CD8-positive, alpha-beta memory T cell (primary cell): ENCODE measurements around the gene ERMP1. TPM values are rescaled to one million over a fixed set of nuclear protein-coding genes. Genes with fewer than 3 reads are reported as not detected.
"Not testable (repeated sequence)": the region's sequence is repeated elsewhere in the genome, so short reads cannot be mapped to it uniquely, and the experiment has no call there.

Experiments used
- CTCF ChIA-PET: fragments of 350-600 bp; sonication (Branson Sonifier 250); formaldehyde crosslinking; loops from one replicate; lab custom pipeline; 2021; ENCODE audit warnings: antibody characterized with exemption; lab: Charles Lee
- POLR2A ChIA-PET: fragments of 350-600 bp; sonication (Branson Sonifier 250); formaldehyde crosslinking; loops from one replicate; lab custom pipeline; 2021; ENCODE audit warnings: antibody characterized with exemption; lab: Charles Lee
- DNase-seq, 5 donors: peaks; one replicate each; pipeline versions ENCODE4 v3.0.0 to v3.0.0-alpha.2; 2020 to 2022; ENCODE audit warnings: mixed read lengths in 1 of 5
- H3K27ac ChIP-seq: one replicate; pipeline ENCODE4 v1.7.0; 2013; ENCODE audit warnings: low read depth, mild to moderate bottlenecking, low read length, moderate library complexity
- H3K27me3 ChIP-seq: 2 replicates; pipeline ENCODE4 v1.7.0; 2013; ENCODE audit warnings: low read length, mild to moderate bottlenecking; ENCODE audit not compliant: insufficient read depth, poor library complexity, severe bottlenecking
- H3K36me3 ChIP-seq: 2 replicates; pipeline ENCODE4 v1.7.0; 2013; ENCODE audit warnings: mild to moderate bottlenecking, low read length, moderate library complexity; ENCODE audit not compliant: insufficient read depth
- H3K4me1 ChIP-seq: 2 replicates; pipeline ENCODE4 v1.7.0; 2013; ENCODE audit warnings: mild to moderate bottlenecking, low read length, moderate library complexity; ENCODE audit not compliant: insufficient read depth
- H3K4me3 ChIP-seq: 2 replicates; pipeline ENCODE4 v1.7.0; 2013; ENCODE audit warnings: mild to moderate bottlenecking, low read length
- H3K9me3 ChIP-seq: 2 replicates; pipeline ENCODE4 v1.7.0; 2013; ENCODE audit warnings: mild to moderate bottlenecking, low read length
- H3K27ac Mint-ChIP-seq, 8 donors: one replicate each; pipeline ENCODE4 v1.8.0; 2020 to 2021; ENCODE audit warnings: mixed read lengths in 8 of 8, mild to moderate bottlenecking in 6 of 8, inconsistent platforms in 3 of 8, moderate library complexity in 3 of 8
- H3K27me3 Mint-ChIP-seq, 2 donors: one replicate each; pipeline ENCODE4 v1.8.0; 2020 to 2021; ENCODE audit warnings: mixed read lengths in 2 of 2, mild to moderate bottlenecking in 1 of 2, moderate library complexity in 1 of 2
- H3K36me3 Mint-ChIP-seq, 3 donors: one replicate each; pipeline ENCODE4 v1.8.0; 2020 to 2021; ENCODE audit warnings: mixed read lengths in 3 of 3, inconsistent platforms in 1 of 3, mild to moderate bottlenecking in 1 of 3
- H3K4me1 Mint-ChIP-seq, 3 donors: one replicate each; pipeline ENCODE4 v1.8.0; 2020 to 2021; ENCODE audit warnings: mixed read lengths in 3 of 3, inconsistent platforms in 1 of 3, mild to moderate bottlenecking in 1 of 3
- H3K4me3 Mint-ChIP-seq, 7 donors: one replicate each; pipeline ENCODE4 v1.8.0; 2020 to 2021; ENCODE audit warnings: mixed read lengths in 7 of 7, mild to moderate bottlenecking in 6 of 7, moderate library complexity in 4 of 7, inconsistent platforms in 2 of 7
- H3K9me3 Mint-ChIP-seq, 5 donors: one replicate each; pipeline ENCODE4 v1.8.0; 2020 to 2022; ENCODE audit warnings: mixed read lengths in 5 of 5, mild to moderate bottlenecking in 3 of 5, moderate library complexity in 2 of 5, inconsistent platforms in 1 of 5
- polyA plus RNA-seq: library from polyadenylated mRNA; unstranded; fragments of 300-500 nt; fragmentation: Illumina TruSeq; gene quantifications from one replicate; pipeline ENCODE4 v1.2.3, GENCODE V29; 2021
- total RNA-seq, 2 experiments: library from RNA; stranded (reverse); gene quantifications; one replicate each; pipeline ENCODE4 v1.2.3, GENCODE V29; 2021

The ERMP1 gene
- total and polyA plus RNA-seq, 3 experiments from 2014 or later, result 8.6 to 17.2 (median 10.0) TPM

GRCh38 chr9:5800969-5801738 lies 31.8 kb downstream of the ERMP1 start:
- Mint-ChIP-seq H3K4me3 (peak overlapping the region in 2 of 7 donors; percentile 21 to 23), H3K9me3 (no peaks in the 10 kb centered on the region), H3K27ac (peak overlapping the region in 7 of 8 donors; percentile 14 to 91 (median 50)), H3K27me3 (no peaks in the 10 kb centered on the region), H3K36me3 (peaks cover 5 to 56% (median 16%) of the 10 kb centered on the region in 3 donors), H3K4me1 (peaks cover 10 to 18% (median 11%) of the 10 kb centered on the region in 3 donors)
- ChIA-PET POLR2A (no interaction called here), CTCF (no interaction called here)
- H3K9me3 ChIP-seq, result no peaks in the 10 kb centered on the region
- no peak overlapping the region for H3K4me3 ChIP-seq
- H3K4me1 ChIP-seq, result no peaks in the 10 kb centered on the region
- H3K27me3 ChIP-seq, result no peaks in the 10 kb centered on the region
- H3K36me3 ChIP-seq, result no peaks in the 10 kb centered on the region
- no peak overlapping the region for H3K27ac ChIP-seq
- DNase-seq, result no peak

GRCh38 chr9:5800378-5800777 lies 32.5 kb downstream of the ERMP1 start:
- Mint-ChIP-seq H3K4me1 (peaks cover 10 to 19% (median 11%) of the 10 kb centered on the region in 3 donors), H3K36me3 (peaks cover 5 to 57% (median 14%) of the 10 kb centered on the region in 3 donors), H3K27ac (peak overlapping the region in 2 of 8 donors; percentile 19 to 71)
- H3K36me3 ChIP-seq, H3K27me3 Mint-ChIP-seq, H3K9me3 ChIP-seq, H3K9me3 Mint-ChIP-seq, DNase-seq, CTCF ChIA-PET, H3K4me1 ChIP-seq, POLR2A ChIA-PET, H3K27me3 ChIP-seq, H3K4me3 ChIP-seq, H3K4me3 Mint-ChIP-seq, H3K27ac ChIP-seq: not testable (repeated sequence)

DNA sequence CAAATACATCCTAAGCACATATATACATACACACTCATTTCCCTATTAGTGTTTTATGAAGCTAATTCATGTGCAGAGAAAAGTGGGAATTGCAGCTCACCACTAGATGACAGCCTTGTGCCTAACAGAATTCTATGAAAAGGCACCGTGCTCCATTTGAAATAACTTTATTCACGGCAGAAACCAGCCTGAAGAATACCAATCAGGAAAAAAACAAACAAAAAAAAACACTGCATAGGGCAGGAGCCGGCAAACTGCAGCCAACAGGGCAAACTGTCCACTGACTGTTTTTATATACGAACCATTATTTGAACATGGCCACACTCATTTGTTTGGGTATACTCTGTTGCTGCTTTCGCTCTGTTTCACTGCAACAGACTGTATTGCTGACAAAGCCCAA lies 33.6 kb downstream of the ERMP1 start:
- Histone ChIP-seq H3K9me3 (no peaks in the 10 kb centered on the region), H3K4me1 (peaks cover 3% of the 10 kb centered on the region), H3K27me3 (no peaks in the 10 kb centered on the region), H3K36me3 (no peaks in the 10 kb centered on the region), H3K4me3 (no peak overlapping the region), H3K27ac (no peak overlapping the region)
- Mint-ChIP-seq H3K27ac (peak overlapping the region in 1 of 8 donors; percentile 52), H3K9me3 (no peaks in the 10 kb centered on the region), H3K4me1 (peaks cover 19 to 29% (median 19%) of the 10 kb centered on the region in 3 donors), H3K4me3 (no peak overlapping the region), H3K27me3 (no peaks in the 10 kb centered on the region), H3K36me3 (peaks cover 5 to 57% (median 7%) of the 10 kb centered on the region in 3 donors)
- CTCF ChIA-PET, result interaction anchor here (1.1 to 1.3 kb wide), 2 partner anchors 34 to 44 kb away, joined by 3 read pairs; partner anchors contain the start of gene ERMP1
- no peak for DNase-seq
- POLR2A ChIA-PET, result no interaction called here

DNA sequence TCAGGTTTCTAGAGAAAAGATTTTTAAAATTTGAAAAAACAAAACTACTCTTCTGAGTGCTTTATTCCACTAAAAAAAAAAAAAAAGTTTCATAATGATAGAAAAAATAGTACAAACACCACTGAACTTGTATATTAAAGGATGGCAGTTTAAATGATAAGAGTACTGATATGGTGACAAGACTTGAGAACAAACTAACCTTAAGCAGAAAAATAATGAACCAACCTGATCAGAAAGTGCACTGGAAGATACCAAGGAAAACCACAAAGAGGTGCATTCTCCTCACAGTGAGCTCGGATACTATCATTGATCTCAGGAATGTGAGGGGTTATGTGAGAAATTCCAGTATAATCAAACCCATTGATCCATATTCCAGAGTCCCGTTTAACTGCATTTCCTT lies 34.3 kb downstream of the ERMP1 start:
- no peak overlapping the region for H3K27ac Mint-ChIP-seq

DNA sequence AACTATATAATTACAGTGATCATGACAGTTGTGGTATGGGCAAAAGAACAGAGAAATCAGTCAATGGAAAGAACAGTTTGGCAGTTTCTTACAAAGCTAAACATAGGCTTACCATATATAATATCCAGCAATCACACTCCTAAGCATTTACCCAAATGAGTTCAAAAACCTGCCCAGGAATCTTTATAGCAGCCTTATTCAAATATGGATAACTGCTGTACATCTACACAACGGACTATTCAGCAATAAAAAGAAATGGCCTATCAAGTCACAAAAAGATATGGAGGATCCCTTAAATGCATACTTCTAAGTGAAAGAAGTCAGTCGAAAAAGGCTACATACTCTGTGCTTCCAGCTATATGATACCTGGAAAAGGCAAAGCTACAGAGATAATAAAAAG lies 36.6 kb downstream of the ERMP1 start:
- POLR2A ChIA-PET, result no interaction called here
- H3K27ac Mint-ChIP-seq, result peak overlapping the region in 3 of 8 donors; percentile 3 to 42 (median 8)
- Histone ChIP-seq H3K9me3 (no peaks in the 10 kb centered on the region), H3K27ac (no peak overlapping the region), H3K4me3 (no peak overlapping the region), H3K4me1 (peaks cover 19% of the 10 kb centered on the region), H3K36me3 (no peaks in the 10 kb centered on the region), H3K27me3 (no peaks in the 10 kb centered on the region)
- H3K27me3 Mint-ChIP-seq, result no peaks in the 10 kb centered on the region
- no peaks in the 10 kb centered on the region for H3K9me3 Mint-ChIP-seq
- H3K4me3 Mint-ChIP-seq, result no peak overlapping the region
- no peak for DNase-seq
- H3K4me1 Mint-ChIP-seq, result peaks cover 34 to 48% (median 38%) of the 10 kb centered on the region in 3 donors
- peaks cover 5 to 55% (median 9%) of the 10 kb centered on the region in 3 donors for H3K36me3 Mint-ChIP-seq
- CTCF ChIA-PET, result no interaction called here

More for the DNA sequence above, 34.3 kb downstream of the ERMP1 start:
- H3K27me3 ChIP-seq, result no peaks in the 10 kb centered on the region
- CTCF ChIA-PET, result interaction anchor here (1.1 to 1.5 kb wide), 3 partner anchors 35 to 87 kb away, joined by 3 to 4 read pairs (median 3); partner anchors contain the start of gene ERMP1
- DNase-seq, result no peak
- H3K27ac ChIP-seq, result no peak overlapping the region
- H3K4me3 Mint-ChIP-seq, result no peak overlapping the region
- no peaks in the 10 kb centered on the region for H3K36me3 ChIP-seq
- POLR2A ChIA-PET, result no interaction called here
- H3K4me1 Mint-ChIP-seq, result peaks cover 26 to 36% (median 27%) of the 10 kb centered on the region in 3 donors
- H3K9me3 Mint-ChIP-seq, result no peaks in the 10 kb centered on the region
- no peak overlapping the region for H3K4me3 ChIP-seq
- H3K27me3 Mint-ChIP-seq, result no peaks in the 10 kb centered on the region
- peaks cover 11% of the 10 kb centered on the region for H3K4me1 ChIP-seq
- no peaks in the 10 kb centered on the region for H3K9me3 ChIP-seq
- H3K36me3 Mint-ChIP-seq, result peaks cover 5 to 58% (median 7%) of the 10 kb centered on the region in 3 donors

DNA sequence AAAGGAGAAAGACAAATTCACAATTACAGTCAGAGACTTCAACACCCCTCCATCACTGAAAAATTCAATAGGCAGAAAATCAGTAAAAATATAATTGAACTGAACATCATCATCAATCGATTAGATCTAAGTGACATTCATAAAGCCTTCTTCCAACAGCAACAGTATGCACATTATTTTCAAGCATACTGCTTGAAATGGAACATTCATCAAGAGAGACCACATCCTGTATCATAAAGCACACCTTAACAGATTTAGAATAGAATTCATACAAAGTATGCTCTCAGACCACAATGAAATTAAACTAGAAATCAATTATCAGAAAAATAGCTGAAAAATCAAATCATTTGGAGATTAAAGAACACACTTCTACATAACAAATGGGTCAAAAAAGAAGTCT lies 39.1 kb downstream of the ERMP1 start:
- no peaks in the 10 kb centered on the region for H3K9me3 ChIP-seq
- H3K27ac ChIP-seq, result no peak overlapping the region
- Mint-ChIP-seq H3K4me3 (peak overlapping the region in 3 of 7 donors; percentile 9 to 25 (median 16)), H3K27ac (peak overlapping the region in 5 of 8 donors; percentile 3 to 84 (median 48)), H3K36me3 (peaks cover 9 to 60% (median 22%) of the 10 kb centered on the region in 3 donors), H3K4me1 (peaks cover 36 to 47% (median 37%) of the 10 kb centered on the region in 3 donors), H3K27me3 (no peaks in the 10 kb centered on the region), H3K9me3 (no peaks in the 10 kb centered on the region)
- peaks cover 6% of the 10 kb centered on the region for H3K36me3 ChIP-seq
- POLR2A ChIA-PET, result interaction anchor here (0.5 kb wide), 1 partner anchor 38 kb away, joined by 3 read pairs; no protein-coding TSS in a partner anchor
- H3K27me3 ChIP-seq, result no peaks in the 10 kb centered on the region
- peaks cover 19% of the 10 kb centered on the region for H3K4me1 ChIP-seq
- no peak overlapping the region for H3K4me3 ChIP-seq
- DNase-seq, result no peak
- CTCF ChIA-PET, result interaction anchor here (2.4 kb wide), 1 partner anchor 39 kb away, joined by 9 read pairs; the partner anchor contains the start of gene ERMP1

- H3K27me3 Mint-ChIP-seq, result no peaks in the 10 kb centered on the region
- H3K4me1 ChIP-seq, result peaks cover 19% of the 10 kb centered on the region
- H3K36me3 ChIP-seq, result peaks cover 8% of the 10 kb centered on the region
- no peak overlapping the region for H3K4me3 Mint-ChIP-seq
- H3K27ac ChIP-seq, result no peak overlapping the region
- no peak for DNase-seq
- ChIA-PET CTCF (no interaction called here), POLR2A (no interaction called here)
- H3K4me3 ChIP-seq, result no peak overlapping the region
- no peaks in the 10 kb centered on the region for H3K27me3 ChIP-seq
- no peaks in the 10 kb centered on the region for H3K9me3 Mint-ChIP-seq
- peak overlapping the region in 2 of 8 donors; percentile 33 to 66 for H3K27ac Mint-ChIP-seq
- H3K4me1 Mint-ChIP-seq, result peaks cover 37 to 56% (median 37%) of the 10 kb centered on the region in 3 donors
- peaks cover 9 to 66% (median 22%) of the 10 kb centered on the region in 3 donors for H3K36me3 Mint-ChIP-seq
- H3K9me3 ChIP-seq, result no peaks in the 10 kb centered on the region
Measured at GRCh38 chr9:5791870-5792269, 41.0 kb downstream of the ERMP1 start.

GRCh38 chr9:5790923-5791322 lies 42.0 kb downstream of the ERMP1 start:
- H3K36me3 ChIP-seq, result peaks cover 11% of the 10 kb centered on the region
- H3K27ac Mint-ChIP-seq, result peak overlapping the region in 1 of 8 donors; percentile 5
- no peak overlapping the region for H3K4me3 ChIP-seq
- H3K4me3 Mint-ChIP-seq, result no peak overlapping the region
- H3K27me3 ChIP-seq, result no peaks in the 10 kb centered on the region
- no peaks in the 10 kb centered on the region for H3K27me3 Mint-ChIP-seq
- no peaks in the 10 kb centered on the region for H3K9me3 ChIP-seq
- H3K27ac ChIP-seq, result no peak overlapping the region
- H3K9me3 Mint-ChIP-seq, result no peaks in the 10 kb centered on the region
- DNase-seq, result no peak
- H3K4me1 ChIP-seq, result peaks cover 19% of the 10 kb centered on the region
- peaks cover 4 to 67% (median 22%) of the 10 kb centered on the region in 3 donors for H3K36me3 Mint-ChIP-seq
- POLR2A ChIA-PET, result no interaction called here
- H3K4me1 Mint-ChIP-seq, result peaks cover 37 to 56% (median 37%) of the 10 kb centered on the region in 3 donors
- CTCF ChIA-PET, result no interaction called here
